HG03066 (cell line): ENCODE data around the gene E2F4.
A peak's percentile ranks its signal among the peaks of the same experiment; 100 is the strongest.

Experiments
- ATAC-seq: cut with Tn5 transposase; IDR thresholded peaks from one replicate; pipeline ENCODE4 v1.9.1; 2021; ENCODE audit warnings: low read depth; ENCODE audit not compliant: unreplicated experiment

E2F4 gene

GRCh38 chr16:67157106-67157748, 34.7 kb upstream of the E2F4 start:
- ATAC-seq: no peak

GRCh38 chr16:67157892-67158635, 33.9 kb upstream of the E2F4 start:
- ATAC-seq: no peak

- ATAC-seq: peak; percentile 34
Observed at GRCh38 chr16:67158637-67159600, 33.0 kb upstream of the E2F4 start.

GRCh38 chr16:67161595-67162058, 30.3 kb upstream of the E2F4 start:
- no peak for ATAC-seq

GRCh38 chr16:67162506-67163163, 29.3 kb upstream of the E2F4 start:
- no peak for ATAC-seq

GRCh38 chr16:67163164-67163998, 28.6 kb upstream of the E2F4 start:
- no peak for ATAC-seq

- no peak for ATAC-seq
Observed at GRCh38 chr16:67163999-67164558, 27.9 kb upstream of the E2F4 start.

- no peak for ATAC-seq
Observed at GRCh38 chr16:67164599-67165061, 27.3 kb upstream of the E2F4 start, which contains the start of gene HSF4. Gene HSF4, plus strand, starts transcription at chr16:67164745. Its CDS starts 67 bp downstream, at chr16:67164812.

- ATAC-seq: no peak
Observed at GRCh38 chr16:67165121-67166078, 26.6 kb upstream of the E2F4 start.

- no peak for ATAC-seq
Observed at GRCh38 chr16:67166110-67166547, 25.8 kb upstream of the E2F4 start.

GRCh38 chr16:67166598-67167168, 25.3 kb upstream of the E2F4 start:
- no peak for ATAC-seq

GRCh38 chr16:67167588-67167987, 24.4 kb upstream of the E2F4 start:
- no peak for ATAC-seq

GRCh38 chr16:67169011-67169451, 22.9 kb upstream of the E2F4 start:
- ATAC-seq: no peak

- no peak for ATAC-seq
Observed at GRCh38 chr16:67169642-67170167, 22.2 kb upstream of the E2F4 start.

GRCh38 chr16:67170168-67170948, 21.6 kb upstream of the E2F4 start, which contains the start of gene NOL3:
Gene NOL3, plus strand, starts transcription at chr16:67170538.
- ATAC-seq: no peak

- no peak for ATAC-seq
Observed at GRCh38 chr16:67170949-67171649, 20.9 kb upstream of the E2F4 start.
